Endothelial cell of umbilical vein (primary cell): ENCODE data around the gene LHFPL2. TPM values are rescaled to one million over a fixed set of nuclear protein-coding genes. Genes with fewer than 3 reads are reported as not detected.

Source experiments
- BruUV-seq: library from RNA; stranded (reverse); fragments of 400-500 nt; replicated peaks from 2 replicates; lab custom pipeline; 2021; lab: Mats Ljungman, UMichigan
- CTCF ChIA-PET: fragments of 300-600, 350-600 bp; sonication (Branson Sonifier 250); formaldehyde crosslinking; loops from one replicate; lab custom pipeline; 2021; ENCODE audit warnings: antibody characterized with exemption, inconsistent platforms; lab: Charles Lee
- POLR2A ChIA-PET: fragments of 300-600, 350-600 bp; sonication (Branson Sonifier 250); formaldehyde crosslinking; loops from one replicate; lab custom pipeline; 2021; ENCODE audit warnings: antibody characterized with exemption, inconsistent platforms; lab: Charles Lee
- DNase-seq: peaks from one replicate; pipeline ENCODE4 v3.0.0-alpha.2; 2011; ENCODE audit warnings: low read depth, low spot score
- FAIRE-seq: peaks from 2 replicates; lab custom pipeline; 2011; peaks lifted over from hg19 to GRCh38; lab: Jason Lieb, UNC
- H2AFZ ChIP-seq: 2 replicates; pipeline ENCODE4 v1.6.0; 2012; ENCODE audit warnings: low read depth, low read length, control low read depth, inconsistent platforms
- H3K27ac ChIP-seq: 2 replicates; pipeline ENCODE4 v1.5.1; 2011; ENCODE audit warnings: low read depth, mild to moderate bottlenecking, control low read depth, low read length, moderate library complexity; ENCODE audit not compliant: insufficient read depth
- H3K27me3 ChIP-seq, 2 experiments: 2 replicates each; pipeline versions ENCODE4 v1.6.0 to v1.6.1; 2011; ENCODE audit warnings: low read length in 2 of 2, mixed read lengths in 1 of 2; ENCODE audit not compliant: control insufficient read depth in 2 of 2, insufficient read depth in 2 of 2
- H3K36me3 ChIP-seq, 2 experiments: 2 replicates in 1 of 2; 3 replicates in 1 of 2; pipeline ENCODE4 v1.5.1; 2011; ENCODE audit warnings: low read length in 2 of 2, mild to moderate bottlenecking in 1 of 2, moderate library complexity in 1 of 2; ENCODE audit not compliant: control insufficient read depth in 2 of 2, insufficient read depth in 2 of 2; ENCODE audit errors: extremely low read depth in 1 of 2
- H3K4me1 ChIP-seq: 3 replicates; pipeline ENCODE4 v1.5.1; 2011; ENCODE audit warnings: mild to moderate bottlenecking, low read length; ENCODE audit not compliant: control insufficient read depth, insufficient read depth; ENCODE audit errors: extremely low read depth
- H3K4me2 ChIP-seq: 2 replicates; pipeline ENCODE4 v1.6.1; 2011; ENCODE audit warnings: low read length, control low read depth, mixed read lengths; ENCODE audit not compliant: insufficient read depth
- H3K4me3 ChIP-seq, 3 experiments: fragments of 200-600 bp in 1 of 3; sonication (generic), shearing (Covaris generic) in 1 of 3; replicated peaks in 1 of 3; 2 replicates each; pipeline ENCODE4 v1.5.1; 2011 to 2016; ENCODE audit warnings: control low read depth in 3 of 3, low read length in 3 of 3, mild to moderate bottlenecking in 2 of 3, inconsistent platforms in 1 of 3, low read depth in 1 of 3, moderate library complexity in 1 of 3; ENCODE audit not compliant: insufficient read depth in 1 of 3
- H3K79me2 ChIP-seq: 2 replicates; pipeline ENCODE4 v1.6.0; 2012; ENCODE audit warnings: low read length, inconsistent platforms; ENCODE audit not compliant: control insufficient read depth, insufficient read depth
- H3K9ac ChIP-seq: replicated peaks from 2 replicates; pipeline ENCODE3; 2011; ENCODE audit warnings: low read length, control low read depth; ENCODE audit not compliant: insufficient read depth; ENCODE audit errors: extremely low read depth
- H3K9me1 ChIP-seq: replicated peaks from 3 replicates; pipeline ENCODE4 v1.6.0; 2011; ENCODE audit warnings: mild to moderate bottlenecking, low read length; ENCODE audit not compliant: control insufficient read depth, insufficient read depth; ENCODE audit errors: extremely low read depth
- H3K9me3 ChIP-seq: replicated peaks from 2 replicates; pipeline ENCODE4 v1.5.1; 2012; ENCODE audit warnings: low read length, inconsistent platforms; ENCODE audit not compliant: control insufficient read depth, insufficient read depth
- H4K20me1 ChIP-seq: replicated peaks from 2 replicates; pipeline ENCODE3; 2011; ENCODE audit warnings: mild to moderate bottlenecking, low read length; ENCODE audit not compliant: control insufficient read depth, insufficient read depth; ENCODE audit errors: extremely low read depth
- CTCF ChIP-seq, 2 donors: IDR thresholded peaks; 1 replicate in 1 of 2; 2 replicates in 1 of 2; pipeline ENCODE4 v1.5.1; 2011; ENCODE audit warnings: low read length in 2 of 2, mild to moderate bottlenecking in 2 of 2, moderate library complexity in 2 of 2, control low read depth in 1 of 2, inconsistent platforms in 1 of 2, low read depth in 1 of 2; ENCODE audit not compliant: insufficient read depth in 1 of 2; ENCODE audit errors: extremely low read depth in 1 of 2
- EZH2 ChIP-seq: IDR thresholded peaks from 2 replicates; pipeline ENCODE4 v1.6.1; 2012; ENCODE audit warnings: borderline replicate concordance, low read depth, mild to moderate bottlenecking, moderate library complexity, low read length, inconsistent platforms; ENCODE audit not compliant: severe bottlenecking
- FOS ChIP-seq: IDR thresholded peaks from 2 replicates; pipeline ENCODE4 v1.6.1; 2011; ENCODE audit warnings: mild to moderate bottlenecking, low read length, moderate library complexity, borderline replicate concordance; ENCODE audit not compliant: insufficient read depth
- GATA2 ChIP-seq: IDR thresholded peaks from 2 replicates; pipeline ENCODE4 v1.7.0; 2011; ENCODE audit warnings: low read depth, mild to moderate bottlenecking, moderate library complexity, mixed read lengths, low read length; ENCODE audit not compliant: insufficient read length, insufficient read depth
- JUN ChIP-seq: IDR thresholded peaks from 2 replicates; pipeline ENCODE4 v1.6.1; 2011; ENCODE audit warnings: borderline replicate concordance, low read depth; ENCODE audit not compliant: insufficient read length, insufficient read depth
- MAX ChIP-seq: IDR thresholded peaks from 2 replicates; pipeline ENCODE4 v1.6.1; 2011; ENCODE audit not compliant: insufficient read depth, insufficient read length
- MYC ChIP-seq: IDR thresholded peaks from one replicate; pipeline ENCODE4 v1.6.1; 2011; ENCODE audit warnings: mild to moderate bottlenecking, low read depth, low read length
- POLR2A ChIP-seq: IDR thresholded peaks from 2 replicates; pipeline ENCODE4 v1.6.1; 2012; ENCODE audit warnings: low read depth, mild to moderate bottlenecking, control low read depth, low read length
- POLR2AphosphoS5 ChIP-seq: IDR thresholded peaks from 2 replicates; pipeline ENCODE4 v1.6.1; 2012; ENCODE audit warnings: low read depth, mild to moderate bottlenecking, control low read depth, low read length, moderate library complexity; ENCODE audit not compliant: insufficient read depth
- dilution Hi-C: fragments of 300-500 bp; cut with MboI; formaldehyde crosslinking; loops from one replicate; pipeline ENCODE4 v1.15.0; 2019; ENCODE audit warnings: low sequenced_read_pairs; ENCODE audit not compliant: extremely low pct_ligation_motif_present
- intact Hi-C: fragments of 100-400 bp; cut with micrococcal nuclease; formaldehyde crosslinking; loops from one replicate; pipeline ENCODE4 v1.10.0; 2022
- polyA plus RNA-seq, 4 experiments: library from polyadenylated mRNA; depleted of rRNA in 3 of 4; stranded (reverse) in 3 of 4; unstranded in 1 of 4; fragments of >200 nt; gene quantifications; 2 replicates each; pipeline versions ENCODE4 v1.2.1 to v1.2.3, GENCODE V29; 2011 to 2012; ENCODE audit warnings: missing spikeins in 1 of 4
- total RNA-seq: library from RNA; stranded (reverse); gene quantifications from 2 replicates; pipeline ENCODE4 v1.2.3, GENCODE V29; 2021

LHFPL2 gene
- total and polyA plus RNA-seq, 2 donors (not counting 3 experiments of a cell fraction or from before 2014, with no cell fraction given): 9.6 to 36.3 TPM

- Histone ChIP-seq H3K9ac (no peak overlapping the region), H3K4me1 (peaks cover 30% of the 10 kb centered on the region)
- dilution Hi-C loops: no loop called here
Observed at GRCh38 chr5:78588507-78588906, 60.1 kb downstream of the LHFPL2 start.

More at GRCh38 chr5:78588507-78588906, 60.1 kb downstream of the LHFPL2 start:
- Histone ChIP-seq H3K9me3 (no peaks in the 10 kb centered on the region), H2AFZ (no peak overlapping the region), H3K4me2 (no peak overlapping the region), H3K79me2 (peaks cover 13% of the 10 kb centered on the region), H3K9me1 (no peaks in the 10 kb centered on the region), H3K27me3 (no peaks in the 10 kb centered on the region), H3K36me3 (no peaks in the 10 kb centered on the region), H4K20me1 (no peaks in the 10 kb centered on the region), H3K27ac (no peak overlapping the region), H3K4me3 (no peak overlapping the region)
- TF ChIP-seq POLR2AphosphoS5 (no peak), GATA2 (no peak), MAX (no peak), MYC (no peak), EZH2 (no peak), FOS (no peak), JUN (no peak), CTCF (IDR thresholded peaks at IDR 0.05; ENCODE audit: extremely low read depth in 1 of 2, insufficient read depth in 1 of 2, low read depth in 1 of 2, low read length in 2 of 2) (no peak), POLR2A (no peak)
- intact Hi-C loops: no loop called here
- POLR2A ChIA-PET: interaction anchor here (1.2 kb wide), 1 partner anchor 62 kb away, joined by 6 read pairs; no protein-coding TSS in a partner anchor
- DNase-seq (no peak), FAIRE-seq (no peak)
- BruUV-seq: no TSS peak
- CTCF ChIA-PET: interaction anchor here (0.7 to 1.4 kb wide), 4 partner anchors 20 to 121 kb away, joined by 3 to 4 read pairs (median 3); no protein-coding TSS in a partner anchor
